Measurements from ENCODE around the gene MX2. TPM values are rescaled to one million over a fixed set of nuclear protein-coding genes. Genes with fewer than 3 reads are reported as not detected.

The MX2 gene
- total and polyA plus RNA-seq, 2 of the 8 experiments (the other 6 are each of a cell fraction or from before 2014, with no cell fraction given), result 3.1 to 8.9 TPM

DNA sequence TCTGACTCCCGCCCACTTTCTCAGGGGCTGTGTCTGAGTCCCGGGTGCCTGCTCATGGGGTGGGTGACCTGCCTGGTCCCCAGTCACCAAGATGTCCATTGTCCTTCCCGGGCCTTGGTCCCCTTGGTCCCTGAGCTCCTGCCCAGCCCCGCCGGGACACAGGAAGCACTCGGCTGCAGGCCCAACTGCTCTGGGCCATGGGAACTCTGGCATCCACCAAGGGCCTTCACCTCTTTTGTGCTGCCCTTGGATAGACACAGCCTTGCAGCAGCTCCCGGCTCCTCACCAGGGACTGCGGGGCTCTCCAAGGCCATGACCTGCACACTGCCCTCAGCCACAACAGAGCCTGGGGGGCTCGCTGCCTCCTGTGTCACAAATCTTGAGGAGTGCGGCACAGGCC is 42.1 kb downstream of the MX2 start:
- no peak overlapping the region; the same call in 1 of the 2 replicates for H4K8ac ChIP-seq (ENCODE audit: extremely low read depth, insufficient read depth, low read length)
- H3K79me2 ChIP-seq (ENCODE audit: control insufficient read depth in 1 of 2, insufficient read depth in 2 of 2, low read length in 2 of 2), result no peaks in the 10 kb centered on the region
- no peak overlapping the region for H4K5ac ChIP-seq (ENCODE audit: insufficient read length, low read depth, low read length)
- FAIRE-seq, result no peak
- H3K79me1 ChIP-seq (ENCODE audit: low read depth, low read length), result no peaks in the 10 kb centered on the region
- H3K4me2 ChIP-seq (ENCODE audit: insufficient read depth in 1 of 2, low read depth in 2 of 2, low read length in 2 of 2), result no peak overlapping the region
- no peak overlapping the region for H2BK15ac ChIP-seq (ENCODE audit: low read length)
- no peaks in the 10 kb centered on the region for H3K36me3 ChIP-seq (ENCODE audit: control insufficient read depth in 2 of 4, insufficient read depth in 4 of 4, low read length in 3 of 4)
- DNase-seq (ENCODE audit: low read depth in 1 of 2, low spot score in 2 of 2), result no peak
- no peak overlapping the region for H2AK5ac ChIP-seq (ENCODE audit: low read depth, low read length)
- WGBS, 2 experiments (ENCODE audit: extremely low coverage in 1 of 2, insufficient coverage in 1 of 2, insufficient read length in 1 of 2, insufficient replicate concordance in 2 of 2, low coverage in 1 of 2, low lambda C conversion rate in 2 of 2, missing lambda C conversion rate in 1 of 2), result 92% methylated on average over 10 of the region's 10 CpGs; no CpG with 5 or more reads in 1 of the 2 experiments
- no peak overlapping the region for H3K27ac ChIP-seq (ENCODE audit: low read depth, low read length)
- no peak overlapping the region for H2AFZ ChIP-seq (ENCODE audit: low read length)
- H2BK12ac ChIP-seq (ENCODE audit: low read depth, low read length), result no peak overlapping the region
- H2BK5ac ChIP-seq (ENCODE audit: low read depth, low read length), result no peak overlapping the region
- no peak overlapping the region for H3K23ac ChIP-seq (ENCODE audit: insufficient read length)
- ChIA-PET CTCF (ENCODE audit: partially characterized antibody) (interaction anchor here (0.7 to 1.5 kb wide), 4 partner anchors 19 to 121 kb away, joined by 3 to 4 read pairs (median 3); no protein-coding TSS in a partner anchor), POLR2A (ENCODE audit: partially characterized antibody) (no interaction called here)
- H3K14ac ChIP-seq (ENCODE audit: insufficient read length), result no peak overlapping the region
- H2BK120ac ChIP-seq (replicated peaks; ENCODE audit: low read depth, low read length), result no peak overlapping the region
- no peaks in the 10 kb centered on the region for H3K23me2 ChIP-seq (ENCODE audit: low read depth, low read length)
- H3K56ac ChIP-seq (replicated peaks; ENCODE audit: insufficient read length, low read depth, low read length), result no peak overlapping the region
- H3K4ac ChIP-seq (replicated peaks; ENCODE audit: insufficient read length, low read depth, low read length), result no peak overlapping the region
- H3K4me1 ChIP-seq (replicated peaks in 1 of 4; ENCODE audit: control insufficient read depth in 3 of 4, insufficient read depth in 4 of 4, low read length in 3 of 4), result no peaks in the 10 kb centered on the region
- TF ChIP-seq EP300 (IDR thresholded peaks at IDR 0.05; ENCODE audit: borderline replicate concordance in 1 of 2, low read depth in 2 of 2, low read length in 2 of 2) (no peak), EGR1 (IDR thresholded peaks at IDR 0.05; ENCODE audit: borderline replicate concordance, low read depth, low read length) (no peak)
- TF ChIP-seq, protein P1, sequence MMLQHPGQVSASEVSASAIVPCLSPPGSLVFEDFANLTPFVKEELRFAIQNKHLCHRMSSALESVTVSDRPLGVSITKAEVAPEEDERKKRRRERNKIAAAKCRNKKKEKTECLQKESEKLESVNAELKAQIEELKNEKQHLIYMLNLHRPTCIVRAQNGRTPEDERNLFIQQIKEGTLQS (IDR thresholded peaks at IDR 0.05; ENCODE audit: insufficient read depth, low read depth, low read length), result no peak
- H3K27me3 ChIP-seq (replicated peaks in 1 of 4; ENCODE audit: control insufficient read depth in 3 of 4, extremely low read depth in 1 of 4, insufficient read depth in 3 of 4, low read length in 3 of 4), result no peaks in the 10 kb centered on the region
- H3K9ac ChIP-seq (replicated peaks in 1 of 4; ENCODE audit: extremely low read depth in 1 of 4, low read depth in 3 of 4, low read length in 3 of 4), result no peak overlapping the region
- H4K20me1 ChIP-seq (replicated peaks in 1 of 2; ENCODE audit: control insufficient read depth in 1 of 2, insufficient read depth in 2 of 2, low read length in 2 of 2), result no peaks in the 10 kb centered on the region
- no peak overlapping the region for H2BK20ac ChIP-seq (ENCODE audit: low read length)
- no peak overlapping the region for H4K91ac ChIP-seq (replicated peaks; ENCODE audit: insufficient read length, low read length)
- H3K18ac ChIP-seq (ENCODE audit: extremely low read depth, low read length), result no peak overlapping the region
- H3K4me3 ChIP-seq (ENCODE audit: extremely low read depth in 1 of 4, insufficient read depth in 2 of 4, low read depth in 3 of 4, low read length in 4 of 4), result no peak overlapping the region
- H3K9me3 ChIP-seq (ENCODE audit: insufficient read depth in 2 of 2, low read depth in 1 of 2, low read length in 1 of 2), result no peaks in the 10 kb centered on the region
